ENCODE results near the gene ETV4. TPM values are rescaled to one million over a fixed set of nuclear protein-coding genes. Genes with fewer than 3 reads are reported as not detected.

ETV4 gene
- total RNA-seq, 6 experiments from 2014 or later = 0.42 to 1.4 (median 0.80) TPM; not detected in 1

- H3K27ac ChIP-seq = no peak overlapping the region
- WGBS (ENCODE audit: insufficient coverage, low coverage, low lambda C conversion rate, missing lambda C conversion rate) = no CpG with 5 or more reads among the region's 21 CpGs
- H3K4me3 ChIP-seq = peak overlapping the region; percentile 43 to 59 (median 54)
- no peaks in the 10 kb centered on the region for H3K27me3 ChIP-seq
- peaks cover 0 to 15% (median 6%) of the 10 kb centered on the region in 4 donors for H3K4me1 ChIP-seq
- ATAC-seq = peak; percentile 31 to 47 (median 34)
- intact Hi-C loops (cut with DNase I) = no loop called here
- TF ChIP-seq POLR2A (IDR thresholded peaks at IDR 0.05) = no peak
- TF ChIP-seq, protein P1, sequence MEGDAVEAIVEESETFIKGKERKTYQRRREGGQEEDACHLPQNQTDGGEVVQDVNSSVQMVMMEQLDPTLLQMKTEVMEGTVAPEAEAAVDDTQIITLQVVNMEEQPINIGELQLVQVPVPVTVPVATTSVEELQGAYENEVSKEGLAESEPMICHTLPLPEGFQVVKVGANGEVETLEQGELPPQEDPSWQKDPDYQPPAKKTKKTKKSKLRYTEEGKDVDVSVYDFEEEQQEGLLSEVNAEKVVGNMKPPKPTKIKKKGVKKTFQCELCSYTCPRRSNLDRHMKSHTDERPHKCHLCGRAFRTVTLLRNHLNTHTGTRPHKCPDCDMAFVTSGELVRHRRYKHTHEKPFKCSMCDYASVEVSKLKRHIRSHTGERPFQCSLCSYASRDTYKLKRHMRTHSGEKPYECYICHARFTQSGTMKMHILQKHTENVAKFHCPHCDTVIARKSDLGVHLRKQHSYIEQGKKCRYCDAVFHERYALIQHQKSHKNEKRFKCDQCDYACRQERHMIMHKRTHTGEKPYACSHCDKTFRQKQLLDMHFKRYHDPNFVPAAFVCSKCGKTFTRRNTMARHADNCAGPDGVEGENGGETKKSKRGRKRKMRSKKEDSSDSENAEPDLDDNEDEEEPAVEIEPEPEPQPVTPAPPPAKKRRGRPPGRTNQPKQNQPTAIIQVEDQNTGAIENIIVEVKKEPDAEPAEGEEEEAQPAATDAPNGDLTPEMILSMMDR (IDR thresholded peaks at IDR 0.05) = no peak
- no peaks in the 10 kb centered on the region for H3K9me3 ChIP-seq
- DNase-seq = peak in 2 of 3 donors; percentile 39 to 56
- no peaks in the 10 kb centered on the region for H3K36me3 ChIP-seq
Observed at GRCh38 chr17:43545383-43545632, 832 bp downstream of the ETV4 start.

DNA sequence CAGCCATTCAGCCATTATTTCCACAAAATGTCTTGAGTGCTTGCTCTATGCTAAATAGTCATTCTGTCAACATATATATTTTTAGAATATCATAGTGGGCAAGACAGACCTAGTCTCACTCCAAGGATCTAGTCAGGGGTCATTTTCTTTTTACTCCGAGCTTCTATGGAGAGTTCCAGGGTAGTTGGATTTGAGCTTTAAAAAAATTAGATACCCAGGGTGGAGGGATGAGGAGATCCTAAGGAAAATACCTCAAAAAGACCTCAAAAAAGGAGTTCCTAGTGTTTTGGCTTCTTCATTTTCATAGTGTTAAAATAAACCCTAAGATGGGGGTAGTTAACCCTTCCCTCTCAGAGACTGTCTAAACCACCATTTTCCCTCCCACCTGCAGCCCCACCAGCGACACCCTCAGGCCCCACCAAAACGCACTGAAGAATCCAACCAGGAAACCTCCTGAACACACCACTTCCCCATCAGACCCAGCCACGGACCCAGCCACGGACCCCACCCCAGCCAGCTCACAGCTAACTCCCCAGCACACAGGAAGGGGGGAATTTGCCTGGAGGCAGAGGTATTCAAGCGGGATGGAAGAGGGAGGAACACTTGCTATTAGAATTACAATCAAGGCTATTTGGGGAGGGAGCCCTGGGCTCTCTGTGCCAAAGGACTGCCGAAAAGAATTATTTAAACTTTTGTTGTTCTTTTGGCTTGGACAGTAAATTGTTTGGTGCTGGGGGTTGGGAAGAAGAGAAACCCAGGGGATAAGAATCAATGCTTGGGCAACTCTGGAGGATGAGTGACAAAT, 2.2 kb downstream of the ETV4 start:
- 33% methylated on average over 7 of the region's 7 CpGs for WGBS (ENCODE audit: insufficient coverage, low coverage, low lambda C conversion rate, missing lambda C conversion rate)
- Histone ChIP-seq H3K36me3 (no peaks in the 10 kb centered on the region), H3K9me3 (no peaks in the 10 kb centered on the region), H3K4me1 (peaks cover 0 to 15% (median 6%) of the 10 kb centered on the region in 4 donors), H3K27me3 (no peaks in the 10 kb centered on the region), H3K4me3 (no peak overlapping the region), H3K27ac (no peak overlapping the region)
- intact Hi-C loops (cut with DNase I) = no loop called here
- no peak for TF ChIP-seq POLR2A (IDR thresholded peaks at IDR 0.05)
- TF ChIP-seq, protein P1 (IDR thresholded peaks at IDR 0.05) = no peak
- DNase-seq = no peak
- ATAC-seq = no peak

- intact Hi-C loops (cut with DNase I) = no loop called here
- Histone ChIP-seq H3K4me1 (peaks cover 0 to 15% (median 6%) of the 10 kb centered on the region in 4 donors), H3K27ac (no peak overlapping the region), H3K9me3 (no peaks in the 10 kb centered on the region), H3K4me3 (no peak overlapping the region), H3K27me3 (no peaks in the 10 kb centered on the region), H3K36me3 (no peaks in the 10 kb centered on the region)
- WGBS (ENCODE audit: insufficient coverage, low coverage, low lambda C conversion rate, missing lambda C conversion rate) = 64% methylated on average over 2 of the region's 4 CpGs
- TF ChIP-seq POLR2A (IDR thresholded peaks at IDR 0.05) = no peak
- TF ChIP-seq, protein P1 (IDR thresholded peaks at IDR 0.05) = no peak
- ATAC-seq (no peak), DNase-seq (no peak)
Observed at GRCh38 chr17:43543300-43543699, 2.8 kb downstream of the ETV4 start.

- H3K36me3 ChIP-seq = no peaks in the 10 kb centered on the region
- WGBS (ENCODE audit: insufficient coverage, low coverage, low lambda C conversion rate, missing lambda C conversion rate) = 74% methylated on average over 3 of the region's 8 CpGs
- H3K4me1 ChIP-seq = peaks cover 0 to 15% (median 6%) of the 10 kb centered on the region in 4 donors
- H3K27me3 ChIP-seq = no peaks in the 10 kb centered on the region
- DNase-seq (no peak), ATAC-seq (no peak)
- no peaks in the 10 kb centered on the region for H3K9me3 ChIP-seq
- H3K4me3 ChIP-seq = no peak overlapping the region
- H3K27ac ChIP-seq = no peak overlapping the region
- intact Hi-C loops (cut with DNase I) = no loop called here
- TF ChIP-seq, protein P1 (IDR thresholded peaks at IDR 0.05) = no peak
- no peak for TF ChIP-seq POLR2A (IDR thresholded peaks at IDR 0.05)
Observed at GRCh38 chr17:43542859-43543258, 3.3 kb downstream of the ETV4 start.
